Keratinocyte (primary cell): ENCODE data around the gene DSCAML1. TPM values are rescaled to one million over a fixed set of nuclear protein-coding genes. Genes with fewer than 3 reads are reported as not detected.

ENCODE experiments used
- DNase-seq: peaks from one replicate; pipeline ENCODE4 v3.0.0-alpha.2; 2011; ENCODE audit warnings: low read depth, missing footprints, low spot score
- FAIRE-seq: peaks from 2 replicates; lab custom pipeline; 2011; peaks lifted over from hg19 to GRCh38; lab: Jason Lieb, UNC
- H2AFZ ChIP-seq: 2 replicates; pipeline ENCODE4 v1.6.0; 2012; ENCODE audit warnings: low read length, control low read depth, inconsistent platforms; ENCODE audit not compliant: control insufficient read depth
- H3K27ac ChIP-seq: 2 replicates; pipeline ENCODE4 v1.5.1; 2011; ENCODE audit warnings: low read length; ENCODE audit not compliant: control insufficient read depth, insufficient read depth
- H3K27me3 ChIP-seq: 3 replicates; pipeline ENCODE4 v1.6.0; 2011; ENCODE audit warnings: low read length; ENCODE audit not compliant: control insufficient read depth, insufficient read depth; ENCODE audit errors: extremely low read depth
- H3K36me3 ChIP-seq, 2 experiments: 2 replicates in 1 of 2; 3 replicates in 1 of 2; pipeline ENCODE4 v1.5.1; 2011; ENCODE audit warnings: low read length in 2 of 2, mild to moderate bottlenecking in 1 of 2; ENCODE audit not compliant: control insufficient read depth in 2 of 2, insufficient read depth in 2 of 2; ENCODE audit errors: extremely low read depth in 1 of 2
- H3K4me1 ChIP-seq: 3 replicates; pipeline ENCODE4 v1.5.1; 2011; ENCODE audit warnings: low read length; ENCODE audit not compliant: control insufficient read depth, insufficient read depth; ENCODE audit errors: extremely low read depth
- H3K4me2 ChIP-seq: 3 replicates; pipeline ENCODE4 v1.6.0; 2011; ENCODE audit warnings: low read depth, low read length; ENCODE audit not compliant: control insufficient read depth, insufficient read depth; ENCODE audit errors: extremely low read depth
- H3K4me3 ChIP-seq, 3 experiments: fragments of 200-600 bp in 1 of 3; sonication (generic) in 1 of 3; 2 replicates in 2 of 3; 3 replicates in 1 of 3; pipeline ENCODE4 v1.5.1; 2011 to 2016; ENCODE audit warnings: low read length in 3 of 3, mild to moderate bottlenecking in 3 of 3, control low read depth in 2 of 3, inconsistent platforms in 1 of 3, low read depth in 1 of 3, mixed read lengths in 1 of 3, mixed run types in 1 of 3, moderate library complexity in 1 of 3; ENCODE audit not compliant: control insufficient read depth in 2 of 3, insufficient read depth in 2 of 3; ENCODE audit errors: extremely low read depth in 1 of 3
- H3K79me2 ChIP-seq: 2 replicates; pipeline ENCODE4 v1.6.0; 2012; ENCODE audit warnings: low read length; ENCODE audit not compliant: control insufficient read depth, insufficient read depth
- H3K9ac ChIP-seq: 3 replicates; pipeline ENCODE4 v1.6.0; 2011; ENCODE audit warnings: low read length; ENCODE audit not compliant: control insufficient read depth, insufficient read depth; ENCODE audit errors: extremely low read depth
- H3K9me1 ChIP-seq: 3 replicates; pipeline ENCODE4 v1.6.0; 2011; ENCODE audit warnings: low read length; ENCODE audit not compliant: control insufficient read depth, insufficient read depth; ENCODE audit errors: extremely low read depth
- H3K9me3 ChIP-seq: 2 replicates; pipeline ENCODE4 v1.5.1; 2012; ENCODE audit warnings: low read depth, low read length; ENCODE audit not compliant: control insufficient read depth
- H4K20me1 ChIP-seq: 3 replicates; pipeline ENCODE4 v1.6.0; 2011; ENCODE audit warnings: low read length; ENCODE audit not compliant: control insufficient read depth, insufficient read depth; ENCODE audit errors: extremely low read depth
- EZH2 ChIP-seq: IDR thresholded peaks from one replicate; pipeline ENCODE4 v1.6.1; 2012; ENCODE audit warnings: inconsistent platforms, mild to moderate bottlenecking, low read length, moderate library complexity
- dilution Hi-C: fragments of 300-500 bp; cut with MboI; formaldehyde crosslinking; loops from one replicate; pipeline ENCODE4 v1.7.0; 2020; ENCODE audit warnings: low sequenced_read_pairs; ENCODE audit not compliant: extremely low pct_ligation_motif_present
- polyA plus RNA-seq, 5 experiments: library from polyadenylated mRNA; depleted of rRNA in 3 of 5; stranded (reverse) in 3 of 5; stranded (forward) in 1 of 5; unstranded in 1 of 5; fragments of >200 nt; gene quantifications; 1 replicate in 1 of 5; 2 replicates in 3 of 5; 3 replicates in 1 of 5; pipeline versions ENCODE4 v1.2.1 to v1.2.3, GENCODE V29; 2011 to 2012; ENCODE audit warnings: missing spikeins in 2 of 5, low read depth in 1 of 5, low replicate concordance in 1 of 5
- TF ChIP-seq, protein P1 (sequence below), 3 experiments: IDR thresholded peaks in 1 of 3; conservative IDR thresholded peaks in 1 of 3; optimal IDR thresholded peaks in 1 of 3; 2 replicates in 2 of 3; 3 replicates in 1 of 3; pipeline versions ENCODE3 to v1.5.1; 2011; ENCODE audit warnings: low read length in 3 of 3, mild to moderate bottlenecking in 3 of 3, moderate library complexity in 2 of 3, control low read depth in 1 of 3, inconsistent platforms in 1 of 3; ENCODE audit not compliant: insufficient read depth in 2 of 3; ENCODE audit errors: extremely low read depth in 1 of 3

The DSCAML1 gene
- polyA plus RNA-seq, 1 donor (not counting 4 experiments of a cell fraction or from before 2014, with no cell fraction given), result not detected

GRCh38 chr11:117585631-117586030 lies 211.4 kb downstream of the DSCAML1 start:
- Histone ChIP-seq H3K36me3 (no peaks in the 10 kb centered on the region), H3K4me2 (no peak overlapping the region), H3K9ac (no peak overlapping the region), H2AFZ (no peak overlapping the region), H3K4me3 (no peak overlapping the region), H4K20me1 (no peaks in the 10 kb centered on the region), H3K9me1 (no peaks in the 10 kb centered on the region), H3K79me2 (no peaks in the 10 kb centered on the region), H3K9me3 (no peaks in the 10 kb centered on the region), H3K4me1 (no peaks in the 10 kb centered on the region), H3K27me3 (peaks cover 2% of the 10 kb centered on the region), H3K27ac (no peak overlapping the region)
- dilution Hi-C loops, result no loop called here
- TF ChIP-seq EZH2, result no peak
- TF ChIP-seq, protein P1, sequence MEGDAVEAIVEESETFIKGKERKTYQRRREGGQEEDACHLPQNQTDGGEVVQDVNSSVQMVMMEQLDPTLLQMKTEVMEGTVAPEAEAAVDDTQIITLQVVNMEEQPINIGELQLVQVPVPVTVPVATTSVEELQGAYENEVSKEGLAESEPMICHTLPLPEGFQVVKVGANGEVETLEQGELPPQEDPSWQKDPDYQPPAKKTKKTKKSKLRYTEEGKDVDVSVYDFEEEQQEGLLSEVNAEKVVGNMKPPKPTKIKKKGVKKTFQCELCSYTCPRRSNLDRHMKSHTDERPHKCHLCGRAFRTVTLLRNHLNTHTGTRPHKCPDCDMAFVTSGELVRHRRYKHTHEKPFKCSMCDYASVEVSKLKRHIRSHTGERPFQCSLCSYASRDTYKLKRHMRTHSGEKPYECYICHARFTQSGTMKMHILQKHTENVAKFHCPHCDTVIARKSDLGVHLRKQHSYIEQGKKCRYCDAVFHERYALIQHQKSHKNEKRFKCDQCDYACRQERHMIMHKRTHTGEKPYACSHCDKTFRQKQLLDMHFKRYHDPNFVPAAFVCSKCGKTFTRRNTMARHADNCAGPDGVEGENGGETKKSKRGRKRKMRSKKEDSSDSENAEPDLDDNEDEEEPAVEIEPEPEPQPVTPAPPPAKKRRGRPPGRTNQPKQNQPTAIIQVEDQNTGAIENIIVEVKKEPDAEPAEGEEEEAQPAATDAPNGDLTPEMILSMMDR (optimal IDR thresholded peaks at IDR 0.05 in 1 of 3, IDR thresholded peaks at IDR 0.05 in 1 of 3, conservative IDR thresholded peaks at IDR 0.05 in 1 of 3; ENCODE audit: extremely low read depth in 1 of 3, insufficient read depth in 2 of 3, low read length in 3 of 3), result no peak
- DNase-seq (no peak), FAIRE-seq (no peak)

GRCh38 chr11:117584056-117584830 lies 212.8 kb downstream of the DSCAML1 start:
- Histone ChIP-seq H3K27me3 (peaks cover 2% of the 10 kb centered on the region), H3K4me3 (no peak overlapping the region), H3K36me3 (no peaks in the 10 kb centered on the region), H3K79me2 (no peaks in the 10 kb centered on the region), H3K4me2 (no peak overlapping the region), H3K4me1 (no peaks in the 10 kb centered on the region), H2AFZ (no peak overlapping the region), H3K9ac (no peak overlapping the region), H4K20me1 (no peaks in the 10 kb centered on the region), H3K9me1 (no peaks in the 10 kb centered on the region), H3K9me3 (no peaks in the 10 kb centered on the region), H3K27ac (no peak overlapping the region)
- TF ChIP-seq, protein P1 (optimal IDR thresholded peaks at IDR 0.05 in 1 of 3, IDR thresholded peaks at IDR 0.05 in 1 of 3, conservative IDR thresholded peaks at IDR 0.05 in 1 of 3; ENCODE audit: extremely low read depth in 1 of 3, insufficient read depth in 2 of 3, low read length in 3 of 3), result no peak
- TF ChIP-seq EZH2, result no peak
- dilution Hi-C loops, result no loop called here
- FAIRE-seq, result no peak
- no peak for DNase-seq
